ELR (cell line): ENCODE data around the gene TMPRSS4.

ENCODE experiments used
- DNase-seq: peaks from one replicate; pipeline ENCODE4 v3.0.0-alpha.2; 2015; ENCODE audit warnings: low read depth

Gene TMPRSS4

DNA sequence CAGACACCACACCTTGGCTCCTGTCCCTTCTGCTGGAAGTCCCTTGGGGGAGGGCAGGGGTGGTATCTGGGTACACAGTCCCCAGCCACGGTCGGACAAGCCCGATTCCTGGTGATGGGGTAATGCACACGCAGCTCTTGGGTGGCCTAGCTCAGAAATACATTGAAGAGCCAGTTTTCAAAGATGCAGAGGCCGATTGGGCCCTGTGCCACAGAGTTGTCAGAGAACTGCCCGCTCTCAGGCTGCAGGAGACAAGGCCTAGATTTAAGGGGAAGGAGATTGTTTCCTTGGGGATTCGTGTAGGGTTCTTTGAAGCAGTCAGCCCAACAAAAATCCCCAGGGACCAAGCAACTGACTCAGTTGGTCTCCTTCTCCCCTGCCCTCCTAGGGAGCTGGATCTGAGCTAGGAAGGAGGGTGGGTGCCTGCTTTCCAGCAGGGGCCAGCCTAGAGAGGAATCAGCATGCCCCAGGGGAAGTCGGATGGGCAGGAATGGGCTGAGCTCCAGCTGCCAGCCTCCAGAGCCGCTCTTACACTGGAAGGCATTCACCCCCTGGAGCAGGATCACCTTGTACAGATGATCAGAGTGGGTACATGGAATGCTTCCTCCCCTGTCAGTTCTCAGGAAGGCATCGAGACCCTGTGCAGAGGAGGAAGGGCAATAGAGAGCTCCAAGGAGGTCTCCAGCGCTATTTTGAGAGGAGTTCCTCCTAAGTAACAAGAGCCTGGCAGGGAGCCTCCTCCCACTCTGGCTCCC is 79.1 kb downstream of the TMPRSS4 start:
- no peak for DNase-seq

DNA sequence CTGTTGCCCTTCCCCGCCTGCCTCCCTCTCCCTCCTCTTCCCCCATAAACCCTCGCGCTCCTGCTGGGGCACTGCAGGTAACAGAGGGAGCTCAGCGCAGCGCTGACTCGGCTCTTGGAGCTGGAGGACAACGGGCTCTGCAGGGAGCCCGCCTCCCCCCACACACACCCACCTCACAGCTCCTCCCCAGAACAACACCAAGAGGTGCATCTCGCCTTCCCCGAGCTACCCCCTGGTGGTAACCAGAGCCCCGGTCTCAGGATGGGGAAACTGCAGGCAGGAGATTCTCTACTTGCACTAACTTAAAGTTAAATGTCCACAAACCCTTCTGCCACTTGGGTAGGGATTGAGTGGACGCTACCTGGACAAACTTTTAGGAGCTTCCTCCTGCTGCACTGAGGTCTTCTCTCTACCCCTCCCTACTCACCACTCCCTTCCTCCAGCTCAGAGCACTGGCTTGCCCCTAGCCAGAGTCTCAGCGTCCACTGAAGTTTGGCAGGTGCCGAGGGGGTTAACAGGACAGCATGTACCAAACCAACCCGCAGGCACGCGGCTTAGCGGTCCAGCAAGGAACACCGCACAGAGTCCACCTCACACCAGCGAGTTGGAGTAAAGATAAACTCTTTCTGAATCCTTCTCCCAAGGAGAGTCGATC is 79.8 kb downstream of the TMPRSS4 start:
- DNase-seq: peak; percentile 16

DNA sequence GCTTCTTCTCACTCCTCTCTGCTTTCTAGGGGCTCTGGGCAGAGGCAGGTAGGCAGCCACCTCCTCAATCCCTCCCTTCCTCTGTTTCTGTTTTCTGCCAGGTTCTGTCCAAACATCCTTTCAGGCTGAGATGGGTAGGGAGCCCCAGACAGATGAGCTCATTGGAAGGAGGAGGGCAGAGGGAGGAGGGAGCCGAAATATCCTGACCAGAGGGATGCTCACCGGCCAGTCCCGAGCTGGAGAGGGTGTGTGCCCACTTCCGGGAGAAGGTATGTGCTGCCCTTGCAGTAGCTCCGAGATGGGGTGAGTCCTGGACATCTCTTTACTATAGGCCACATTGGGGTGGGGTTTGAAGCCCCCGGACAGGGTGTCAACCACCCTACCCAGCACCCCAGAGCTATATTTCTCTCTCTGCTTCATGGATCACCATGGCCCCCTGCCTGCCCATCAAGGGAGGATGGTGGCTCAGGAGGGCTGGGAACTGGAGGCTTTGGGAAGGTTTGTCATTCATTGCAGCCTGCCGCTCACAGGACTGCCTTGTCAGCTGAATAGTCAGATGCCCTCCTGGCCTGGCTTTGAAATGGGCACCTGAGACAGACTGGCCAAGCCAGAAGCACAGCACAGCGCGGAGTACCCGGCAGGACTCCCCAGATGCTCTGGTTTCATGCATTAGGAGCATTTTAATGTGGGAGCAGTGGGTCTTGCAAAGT is 80.5 kb downstream of the TMPRSS4 start:
- DNase-seq: no peak

DNA sequence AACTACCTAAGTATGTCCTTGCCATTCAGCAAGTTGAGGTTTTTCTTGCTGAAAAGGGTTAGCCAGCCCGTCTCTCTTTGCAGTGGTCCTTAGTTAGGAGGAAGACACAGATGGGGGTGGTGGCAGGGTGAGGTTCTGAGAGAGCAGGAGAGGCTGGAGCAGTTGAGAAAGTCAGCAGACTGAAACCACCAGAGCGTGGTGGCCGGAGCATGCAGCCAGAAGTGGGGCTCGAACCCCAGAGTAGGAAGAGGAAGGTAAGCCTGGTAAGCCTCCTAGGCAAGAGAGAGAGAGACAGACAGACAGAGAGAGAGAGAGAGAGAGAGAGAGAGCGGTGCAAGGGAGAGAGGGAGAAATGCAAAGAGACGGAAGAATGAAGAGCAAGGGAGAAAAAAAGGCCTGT is 84.9 kb downstream of the TMPRSS4 start:
- DNase-seq: no peak

DNA sequence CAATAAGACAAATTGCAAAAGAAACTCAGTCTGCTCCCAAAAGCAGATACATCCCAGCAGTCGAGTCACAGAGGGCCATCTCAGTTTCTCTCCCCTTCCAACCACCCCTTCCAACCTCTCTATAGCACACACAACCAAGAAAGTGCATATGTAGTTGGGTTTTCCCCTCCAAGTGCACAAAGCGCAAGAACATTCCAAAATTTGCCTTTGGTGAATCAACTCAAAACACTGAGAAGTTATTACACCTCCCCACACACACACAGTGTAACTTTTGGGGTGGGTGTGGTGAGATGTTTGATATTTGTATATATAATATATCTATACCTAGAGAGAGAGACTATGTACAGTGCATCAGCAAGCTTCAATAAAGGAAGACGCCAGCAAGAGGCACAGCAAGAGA is 86.0 kb downstream of the TMPRSS4 start:
- DNase-seq: no peak

DNA sequence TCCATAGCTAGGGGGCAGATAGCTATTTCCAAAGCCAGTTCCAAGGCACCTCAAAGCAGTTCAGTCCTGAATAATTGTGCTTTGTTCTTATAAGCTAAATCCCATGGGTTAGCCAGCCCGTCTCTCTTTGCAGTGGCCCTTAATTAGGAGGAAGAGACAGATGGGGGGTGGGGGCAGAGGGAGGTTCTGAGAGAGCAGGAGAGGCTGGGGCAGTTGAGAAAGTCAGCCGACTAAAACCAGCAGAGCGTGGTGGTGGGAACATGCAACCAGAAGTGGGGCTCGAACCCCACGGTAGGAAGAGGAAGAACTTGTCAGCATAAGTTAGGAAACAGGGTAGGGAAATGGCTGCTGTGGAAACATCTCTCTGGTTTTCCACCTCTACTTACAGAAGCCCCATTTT is 86.6 kb downstream of the TMPRSS4 start:
- no peak for DNase-seq

DNA sequence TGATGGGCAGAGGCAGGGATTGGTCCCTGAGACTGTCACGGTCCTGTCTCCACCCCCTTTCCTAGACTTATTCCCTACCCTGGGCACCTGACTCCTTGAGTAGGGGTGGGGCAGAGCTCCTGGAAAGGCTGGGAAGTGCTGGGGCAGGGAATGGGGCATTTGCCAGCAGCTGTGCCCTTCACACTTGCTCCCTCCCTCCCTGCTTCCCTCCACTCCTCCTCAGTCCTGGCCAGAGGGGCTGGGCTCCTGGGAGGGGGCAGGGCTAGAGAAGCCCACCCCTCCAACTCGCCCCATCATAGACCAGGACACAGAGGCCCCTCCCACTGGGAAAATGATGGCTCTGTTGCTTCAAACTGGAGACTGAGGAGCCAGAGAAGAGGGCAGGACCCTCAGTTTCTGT is 88.0 kb downstream of the TMPRSS4 start:
- DNase-seq: no peak

DNA sequence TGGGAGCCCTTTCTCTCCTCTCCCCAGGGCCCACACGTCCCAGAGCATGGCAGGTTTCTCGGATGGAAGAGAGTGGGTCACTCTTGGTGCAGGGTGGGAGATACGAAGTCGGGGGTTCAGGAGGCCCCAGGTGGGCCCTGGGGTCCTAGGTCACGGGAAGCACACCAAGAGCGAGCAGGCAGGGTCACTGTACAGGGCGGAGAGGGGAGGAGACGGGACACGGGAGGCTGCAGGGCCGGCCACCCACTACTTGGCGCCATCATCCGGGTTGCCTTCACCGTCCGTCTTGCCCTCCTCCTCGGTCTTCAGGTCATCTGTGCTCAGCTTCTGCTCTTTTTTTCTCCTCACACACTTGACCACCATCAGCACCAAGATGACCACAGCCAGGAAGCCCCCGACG is 89.8 kb downstream of the TMPRSS4 start:
- no peak for DNase-seq

DNA sequence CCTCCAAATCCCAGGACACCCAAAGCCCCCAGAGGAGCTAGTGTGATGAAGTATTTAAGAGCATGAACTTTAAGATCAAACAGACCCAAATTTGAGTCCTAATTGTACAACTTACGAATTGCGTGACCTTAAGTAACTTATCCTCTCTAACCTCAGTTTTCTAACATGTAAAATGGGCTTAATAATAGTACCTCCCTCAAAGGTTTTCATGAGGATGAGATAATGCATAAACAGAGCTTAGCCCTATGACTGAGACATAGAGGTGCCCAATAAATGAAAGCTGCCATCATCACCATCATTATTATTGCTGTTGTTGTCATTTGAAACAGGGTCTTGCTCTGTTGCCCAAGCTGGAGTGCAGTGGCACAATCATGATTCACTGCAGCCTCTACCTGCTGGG is 90.4 kb downstream of the TMPRSS4 start:
- DNase-seq: no peak

DNA sequence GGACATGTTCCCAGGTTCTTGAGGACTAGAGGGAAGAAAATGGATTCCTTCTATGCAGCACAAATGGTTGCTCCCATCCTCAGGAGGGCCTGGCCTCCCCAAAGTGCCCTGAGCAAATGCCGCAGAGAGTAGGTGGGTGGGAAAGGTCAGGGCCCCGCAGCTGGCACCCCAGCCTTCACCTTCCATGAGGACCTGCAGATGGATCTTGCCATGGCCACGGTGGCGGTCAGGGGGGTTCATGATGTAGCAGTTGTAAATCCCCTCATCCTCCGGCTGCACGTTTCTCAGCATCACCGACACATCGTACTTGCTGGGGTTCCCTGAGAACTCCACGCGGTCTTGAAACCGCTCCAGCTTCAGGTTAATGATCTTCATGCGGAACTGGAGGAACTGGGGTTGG is 91.0 kb downstream of the TMPRSS4 start:
- no peak for DNase-seq

DNA sequence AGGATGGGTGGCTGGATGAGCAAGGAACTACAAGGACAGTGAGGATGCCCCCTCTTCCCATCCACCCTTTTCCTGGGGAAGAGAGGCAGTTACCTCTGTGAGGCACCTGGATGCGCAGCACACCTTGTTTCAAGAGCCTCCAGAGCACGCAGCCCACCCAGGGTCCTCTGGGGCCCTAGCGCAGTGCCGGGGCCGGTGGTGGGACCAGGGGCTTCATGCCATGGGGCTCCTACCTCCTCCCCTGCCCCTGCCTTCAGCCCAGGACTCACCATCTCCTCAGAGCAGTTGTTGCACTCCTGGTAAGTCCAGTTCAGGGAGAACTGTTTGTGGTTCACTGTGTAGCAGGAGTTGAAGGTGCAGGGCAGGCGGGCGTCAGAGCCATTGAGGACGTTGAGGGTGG is 91.4 kb downstream of the TMPRSS4 start:
- DNase-seq: no peak

DNA sequence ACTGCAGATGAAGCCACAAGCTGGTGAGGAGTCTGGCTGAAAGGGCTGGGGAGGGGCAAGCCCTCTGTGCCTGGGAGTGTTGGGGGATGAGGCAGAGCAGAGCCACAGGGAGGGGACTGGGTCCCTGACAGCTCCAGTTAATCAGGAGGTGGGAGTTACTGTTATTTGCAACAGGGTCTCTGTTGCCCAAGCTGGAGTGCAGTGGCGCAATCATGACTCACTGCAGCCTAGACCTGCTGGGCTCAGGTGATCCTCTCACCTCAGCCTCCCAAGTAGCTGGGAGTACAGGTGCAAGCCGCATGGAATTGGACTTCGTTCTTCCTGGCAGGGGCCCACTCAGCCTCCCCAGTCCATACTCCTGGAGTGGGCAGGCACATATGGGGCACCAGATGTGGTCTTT is 91.9 kb downstream of the TMPRSS4 start:
- DNase-seq: no peak

DNA sequence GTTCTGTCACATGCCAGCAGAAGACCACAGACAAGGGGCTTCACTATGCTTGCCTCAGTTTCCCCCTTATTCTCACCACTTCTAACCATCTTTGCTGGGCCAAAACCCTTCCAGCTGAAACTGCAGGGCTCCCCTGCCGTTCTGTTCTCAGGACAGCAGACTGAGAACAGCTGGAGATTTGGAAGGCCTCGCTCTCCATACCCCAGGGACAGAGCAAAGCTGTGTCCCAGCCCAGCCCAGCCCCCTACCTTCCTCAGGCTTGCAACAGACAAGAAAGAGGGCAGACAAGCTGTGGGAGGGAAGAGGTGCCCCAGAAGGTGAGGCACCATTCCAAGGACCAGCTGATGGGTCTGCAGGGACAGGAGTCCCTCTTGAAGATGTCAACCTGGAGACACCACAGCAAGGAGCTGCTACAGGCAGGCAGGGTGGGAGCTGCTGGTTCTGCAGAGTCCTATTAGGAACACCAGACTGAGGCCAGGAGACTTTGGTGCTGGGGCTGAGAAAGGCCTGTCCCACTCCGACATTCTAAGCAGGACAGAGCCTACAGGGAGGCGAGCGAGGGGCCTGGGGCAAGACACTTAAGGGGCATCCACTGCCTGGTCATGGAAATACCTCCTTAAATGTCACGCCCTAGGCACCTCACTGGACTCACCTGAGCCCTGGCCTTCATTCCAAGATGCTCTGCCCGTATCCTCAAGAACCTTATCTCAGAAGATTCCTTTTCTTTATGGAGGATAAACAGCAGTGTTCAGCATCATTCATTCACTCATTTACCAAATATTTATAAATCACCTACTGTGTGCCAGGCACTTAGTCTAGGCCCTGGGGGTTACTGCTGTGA is 92.6 kb downstream of the TMPRSS4 start:
- DNase-seq: no peak

DNA sequence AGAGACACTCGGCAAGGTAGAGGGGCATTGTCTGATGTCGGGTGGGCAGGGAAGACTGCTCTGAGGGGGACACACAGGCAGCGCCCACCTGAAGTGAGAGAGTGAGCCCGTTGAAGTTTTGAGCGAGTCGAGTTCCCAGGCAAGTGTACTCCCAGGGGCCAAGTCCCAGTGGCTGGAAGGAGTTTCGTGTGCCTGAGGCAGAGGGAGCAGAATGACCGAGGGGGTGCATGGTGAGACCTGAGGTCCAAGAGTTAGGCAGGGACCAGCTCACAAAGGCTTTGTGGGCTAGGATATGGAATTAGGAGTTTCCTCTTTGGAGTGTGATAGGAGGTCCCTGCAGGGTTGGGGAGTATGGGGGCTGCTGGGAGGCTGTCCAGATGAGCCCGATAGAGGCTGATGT is 93.4 kb downstream of the TMPRSS4 start:
- no peak for DNase-seq

DNA sequence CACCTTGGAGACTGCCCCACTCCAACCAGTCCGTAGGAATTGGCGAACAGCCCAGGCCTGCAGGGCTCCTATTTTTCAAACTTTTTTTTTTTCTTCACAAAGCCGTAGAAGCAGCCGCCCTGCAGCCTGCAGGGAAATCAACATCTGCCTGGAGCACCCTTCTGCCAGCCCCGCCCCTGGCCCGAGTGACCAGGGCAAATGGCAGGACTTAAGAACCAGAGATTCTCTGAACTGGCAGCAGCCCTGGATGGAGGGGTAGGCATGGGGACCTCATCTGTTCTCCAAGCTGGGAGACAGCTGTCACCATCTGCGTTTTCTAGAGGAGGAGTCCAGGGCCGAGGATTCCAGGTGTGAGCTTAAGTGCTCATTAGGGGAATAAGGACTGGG is 94.0 kb downstream of the TMPRSS4 start:
- no peak for DNase-seq
